ENCODE results near the gene CYB5RL.

The CYB5RL gene

GRCh38 chr1:54190526-54190925 lies 9.3 kb downstream of the CYB5RL start:
- H3K79me2 ChIP-seq (ENCODE audit: control insufficient read depth, insufficient read depth, low read length, unreplicated experiment): no peaks in the 10 kb centered on the region
- no peak overlapping the region for H3K4me3 ChIP-seq (ENCODE audit: low read depth, low read length)
- H3K36me3 ChIP-seq (ENCODE audit: insufficient read depth, low read length): peaks cover 6% of the 10 kb centered on the region; the same call in 1 of the 2 replicates
- H2AFZ ChIP-seq (ENCODE audit: low read length, unreplicated experiment): no peak overlapping the region
- no peaks in the 10 kb centered on the region for H3K27me3 ChIP-seq (ENCODE audit: insufficient read depth, low read length)
- H3K4me1 ChIP-seq (ENCODE audit: control insufficient read depth, insufficient read depth, low read length, unreplicated experiment): no peaks in the 10 kb centered on the region
- H3K27ac ChIP-seq (ENCODE audit: low read depth, low read length): no peak overlapping the region

- no peak overlapping the region for H3K27ac ChIP-seq (ENCODE audit: low read depth, low read length)
- H3K27me3 ChIP-seq (ENCODE audit: insufficient read depth, low read length): no peaks in the 10 kb centered on the region
- no peaks in the 10 kb centered on the region for H3K79me2 ChIP-seq (ENCODE audit: control insufficient read depth, insufficient read depth, low read length, unreplicated experiment)
- no peak overlapping the region for H2AFZ ChIP-seq (ENCODE audit: low read length, unreplicated experiment)
- no peaks in the 10 kb centered on the region for H3K4me1 ChIP-seq (ENCODE audit: control insufficient read depth, insufficient read depth, low read length, unreplicated experiment)
- no peak overlapping the region for H3K4me3 ChIP-seq (ENCODE audit: low read depth, low read length)
- H3K36me3 ChIP-seq (ENCODE audit: insufficient read depth, low read length): peaks cover 6% of the 10 kb centered on the region; the same call in 1 of the 2 replicates
Measured at GRCh38 chr1:54188291-54188690, 11.5 kb downstream of the CYB5RL start.

GRCh38 chr1:54186056-54186455 lies 13.8 kb downstream of the CYB5RL start:
- H3K27me3 ChIP-seq (ENCODE audit: insufficient read depth, low read length): no peaks in the 10 kb centered on the region

GRCh38 chr1:54180701-54181360 lies 19.0 kb downstream of the CYB5RL start:
- H3K36me3 ChIP-seq (ENCODE audit: insufficient read depth, low read length): no peaks in the 10 kb centered on the region
- no peak overlapping the region for H3K27ac ChIP-seq (ENCODE audit: low read depth, low read length)
- no peaks in the 10 kb centered on the region for H3K4me1 ChIP-seq (ENCODE audit: control insufficient read depth, insufficient read depth, low read length, unreplicated experiment)
- H2AFZ ChIP-seq (ENCODE audit: low read length, unreplicated experiment): no peak overlapping the region
- H3K4me3 ChIP-seq (ENCODE audit: low read depth, low read length): no peak overlapping the region
- H3K27me3 ChIP-seq (ENCODE audit: insufficient read depth, low read length): no peaks in the 10 kb centered on the region
- no peaks in the 10 kb centered on the region for H3K79me2 ChIP-seq (ENCODE audit: control insufficient read depth, insufficient read depth, low read length, unreplicated experiment)

More at GRCh38 chr1:54186056-54186455, 13.8 kb downstream of the CYB5RL start:
- Histone ChIP-seq H2AFZ (ENCODE audit: low read length, unreplicated experiment) (no peak overlapping the region), H3K79me2 (ENCODE audit: control insufficient read depth, insufficient read depth, low read length, unreplicated experiment) (no peaks in the 10 kb centered on the region), H3K4me3 (ENCODE audit: low read depth, low read length) (no peak overlapping the region), H3K36me3 (ENCODE audit: insufficient read depth, low read length) (peaks cover 6% of the 10 kb centered on the region; the same call in 1 of the 2 replicates), H3K27ac (ENCODE audit: low read depth, low read length) (no peak overlapping the region), H3K4me1 (ENCODE audit: control insufficient read depth, insufficient read depth, low read length, unreplicated experiment) (no peaks in the 10 kb centered on the region)

GRCh38 chr1:54178296-54179070 lies 21.3 kb downstream of the CYB5RL start:
- no peaks in the 10 kb centered on the region for H3K79me2 ChIP-seq (ENCODE audit: control insufficient read depth, insufficient read depth, low read length, unreplicated experiment)
- H3K27ac ChIP-seq (ENCODE audit: low read depth, low read length): no peak overlapping the region
- no peaks in the 10 kb centered on the region for H3K27me3 ChIP-seq (ENCODE audit: insufficient read depth, low read length)
- H3K4me3 ChIP-seq (ENCODE audit: low read depth, low read length): no peak overlapping the region
- no peak overlapping the region for H2AFZ ChIP-seq (ENCODE audit: low read length, unreplicated experiment)
- H3K4me1 ChIP-seq (ENCODE audit: control insufficient read depth, insufficient read depth, low read length, unreplicated experiment): no peaks in the 10 kb centered on the region
- H3K36me3 ChIP-seq (ENCODE audit: insufficient read depth, low read length): no peaks in the 10 kb centered on the region

- Histone ChIP-seq H3K27ac (ENCODE audit: low read depth, low read length) (no peak overlapping the region), H3K36me3 (ENCODE audit: insufficient read depth, low read length) (no peaks in the 10 kb centered on the region), H2AFZ (ENCODE audit: low read length, unreplicated experiment) (no peak overlapping the region), H3K79me2 (ENCODE audit: control insufficient read depth, insufficient read depth, low read length, unreplicated experiment) (no peaks in the 10 kb centered on the region), H3K27me3 (ENCODE audit: insufficient read depth, low read length) (no peaks in the 10 kb centered on the region), H3K4me1 (ENCODE audit: control insufficient read depth, insufficient read depth, low read length, unreplicated experiment) (no peaks in the 10 kb centered on the region), H3K4me3 (ENCODE audit: low read depth, low read length) (no peak overlapping the region)
Measured at GRCh38 chr1:54177726-54178125, 22.1 kb downstream of the CYB5RL start.

GRCh38 chr1:54176621-54177327 lies 23.1 kb downstream of the CYB5RL start:
- Histone ChIP-seq H3K4me3 (ENCODE audit: low read depth, low read length) (no peak overlapping the region), H3K36me3 (ENCODE audit: insufficient read depth, low read length) (no peaks in the 10 kb centered on the region), H3K79me2 (ENCODE audit: control insufficient read depth, insufficient read depth, low read length, unreplicated experiment) (no peaks in the 10 kb centered on the region), H3K4me1 (ENCODE audit: control insufficient read depth, insufficient read depth, low read length, unreplicated experiment) (no peaks in the 10 kb centered on the region), H3K27me3 (ENCODE audit: insufficient read depth, low read length) (no peaks in the 10 kb centered on the region), H2AFZ (ENCODE audit: low read length, unreplicated experiment) (no peak overlapping the region), H3K27ac (ENCODE audit: low read depth, low read length) (no peak overlapping the region)

- Histone ChIP-seq H3K79me2 (ENCODE audit: control insufficient read depth, insufficient read depth, low read length, unreplicated experiment) (no peaks in the 10 kb centered on the region), H3K36me3 (ENCODE audit: insufficient read depth, low read length) (no peaks in the 10 kb centered on the region), H3K4me3 (ENCODE audit: low read depth, low read length) (no peak overlapping the region), H3K4me1 (ENCODE audit: control insufficient read depth, insufficient read depth, low read length, unreplicated experiment) (no peaks in the 10 kb centered on the region), H3K27me3 (ENCODE audit: insufficient read depth, low read length) (no peaks in the 10 kb centered on the region), H3K27ac (ENCODE audit: low read depth, low read length) (no peak overlapping the region), H2AFZ (ENCODE audit: low read length, unreplicated experiment) (no peak overlapping the region)
Measured at GRCh38 chr1:54174106-54174505, 25.7 kb downstream of the CYB5RL start.

GRCh38 chr1:54173681-54174080 lies 26.1 kb downstream of the CYB5RL start:
- no peak overlapping the region for H2AFZ ChIP-seq (ENCODE audit: low read length, unreplicated experiment)
- H3K4me3 ChIP-seq (ENCODE audit: low read depth, low read length): no peak overlapping the region

GRCh38 chr1:54172614-54173599 lies 26.9 kb downstream of the CYB5RL start:
- Histone ChIP-seq H3K4me3 (ENCODE audit: low read depth, low read length) (no peak overlapping the region), H3K36me3 (ENCODE audit: insufficient read depth, low read length) (no peaks in the 10 kb centered on the region), H3K27ac (ENCODE audit: low read depth, low read length) (no peak overlapping the region), H3K79me2 (ENCODE audit: control insufficient read depth, insufficient read depth, low read length, unreplicated experiment) (no peaks in the 10 kb centered on the region), H2AFZ (ENCODE audit: low read length, unreplicated experiment) (no peak overlapping the region), H3K27me3 (ENCODE audit: insufficient read depth, low read length) (no peaks in the 10 kb centered on the region), H3K4me1 (ENCODE audit: control insufficient read depth, insufficient read depth, low read length, unreplicated experiment) (peaks cover 1% of the 10 kb centered on the region)

More at GRCh38 chr1:54173681-54174080, 26.1 kb downstream of the CYB5RL start:
- H3K27me3 ChIP-seq (ENCODE audit: insufficient read depth, low read length): no peaks in the 10 kb centered on the region
- H3K36me3 ChIP-seq (ENCODE audit: insufficient read depth, low read length): no peaks in the 10 kb centered on the region
- no peaks in the 10 kb centered on the region for H3K79me2 ChIP-seq (ENCODE audit: control insufficient read depth, insufficient read depth, low read length, unreplicated experiment)
- H3K27ac ChIP-seq (ENCODE audit: low read depth, low read length): no peak overlapping the region
- no peaks in the 10 kb centered on the region for H3K4me1 ChIP-seq (ENCODE audit: control insufficient read depth, insufficient read depth, low read length, unreplicated experiment)

Data from ACC112 (cell line).